SK-N-SH (cell line): ENCODE data around the gene TBCD.

ENCODE experiments used
- CTCF ChIP-seq: fragments of 200-600 bp; sonication (generic); IDR thresholded peaks from 2 replicates; pipeline ENCODE4 v1.6.1; 2017; ENCODE audit warnings: antibody characterized with exemption, mild to moderate bottlenecking, moderate library complexity
- EP300 ChIP-seq, 2 experiments: IDR thresholded peaks; 2 replicates each; pipeline versions ENCODE4 v1.4.0 to v1.6.1; 2012; ENCODE audit warnings: borderline replicate concordance in 1 of 2, low read depth in 1 of 2, low read length in 1 of 2
- EZH2phosphoT487 ChIP-seq: fragments of 200-600 bp; sonication (generic); IDR thresholded peaks from 2 replicates; pipeline ENCODE4 v1.6.1; 2017; ENCODE audit warnings: low read depth, mixed run types, mild to moderate bottlenecking, antibody characterized with exemption, moderate library complexity, borderline replicate concordance
- FOXJ3 ChIP-seq: sonication (generic); formaldehyde crosslinking; IDR thresholded peaks from 2 replicates; pipeline ENCODE4 v1.5.1; 2020; ENCODE audit warnings: mild to moderate bottlenecking, missing genetic modification reagents
- JUND ChIP-seq: IDR thresholded peaks from 2 replicates; pipeline ENCODE4 v1.4.0; 2012
- NFIC ChIP-seq: IDR thresholded peaks from 2 replicates; pipeline ENCODE4 v1.4.0; 2012; ENCODE audit warnings: borderline replicate concordance
- POLR2AphosphoS5 ChIP-seq: IDR thresholded peaks from 2 replicates; pipeline ENCODE4 v1.6.1; 2012; ENCODE audit warnings: low read depth, low read length
- RAD21 ChIP-seq: IDR thresholded peaks from 2 replicates; pipeline ENCODE4 v1.6.1; 2012; ENCODE audit warnings: mild to moderate bottlenecking, low read length
- SMC3 ChIP-seq: IDR thresholded peaks from 2 replicates; pipeline ENCODE4 v1.6.1; 2012; ENCODE audit warnings: low read depth, low read length, improper control_type of control experiment
- TEAD4 ChIP-seq: IDR thresholded peaks from 2 replicates; pipeline ENCODE4 v1.4.0; 2012; ENCODE audit warnings: mild to moderate bottlenecking, borderline replicate concordance; ENCODE audit not compliant: insufficient read depth
- ZBTB33 ChIP-seq: IDR thresholded peaks from 2 replicates; pipeline ENCODE4 v1.4.0; 2012; ENCODE audit warnings: low read depth, borderline replicate concordance

GRCh38 chr17:82779541-82779940 lies 27.7 kb downstream of the TBCD start:
- no peak for TF ChIP-seq FOXJ3 (CRISPR knock-in tag)
- no peak for TF ChIP-seq CTCF
- TF ChIP-seq ZBTB33, result no peak
- no peak for TF ChIP-seq POLR2AphosphoS5
- TF ChIP-seq RAD21, result no peak
- no peak for TF ChIP-seq EP300 (IDR thresholded peaks at IDR 0.05; ENCODE audit: borderline replicate concordance in 1 of 2, low read depth in 1 of 2, low read length in 1 of 2)
- TF ChIP-seq JUND, result no peak
- no peak for TF ChIP-seq TEAD4
- no peak for TF ChIP-seq EZH2phosphoT487
- no peak for TF ChIP-seq NFIC
- no peak for TF ChIP-seq SMC3
